Caki2 (cell line): Measurements from ENCODE around the gene DLGAP3. TPM values are rescaled to one million over a fixed set of nuclear protein-coding genes. Genes with fewer than 3 reads are reported as not detected.
"Not testable (repeated sequence)": the region's sequence is repeated elsewhere in the genome, so short reads cannot be mapped to it uniquely, and the experiment has no call there.

Source experiments
- DNase-seq: peaks from one replicate; pipeline ENCODE4 v3.0.0-alpha.2; 2015; ENCODE audit warnings: low read depth
- in situ Hi-C: cut with HindIII; loops from 2 replicates; pipeline ENCODE4 v1.10.0; 2016; ENCODE audit warnings: low sequenced_read_pairs, low pct_unique_long_range_greater_than_20kb, mixed read lengths
- total RNA-seq: library from RNA; depleted of rRNA; stranded (reverse); fragments of >200 nt; shearing (Covaris generic); gene quantifications from 2 replicates; pipeline ENCODE4 v1.2.3, GENCODE V29; 2014; ENCODE audit warnings: low replicate concordance; rRNA removed

DLGAP3 gene
- 0.34 TPM in 1 of 2 replicates, not detected in the other for total RNA-seq

GRCh38 chr1:34929497-34929852 is at the start of gene DLGAP3:
DLGAP3 (minus strand) TSS chr1:34929650; CDS start chr1:34905383, 24,267 bp downstream.
- in situ Hi-C loops: no loop called here
- DNase-seq: no peak

GRCh38 chr1:34978921-34979320 is 49.5 kb upstream of the DLGAP3 start:
- in situ Hi-C loops: no loop called here
- DNase-seq: no peak

GRCh38 chr1:34977858-34978257 is 48.4 kb upstream of the DLGAP3 start:
- DNase-seq: no peak
- in situ Hi-C loops: no loop called here

GRCh38 chr1:34977210-34977471 is 47.7 kb upstream of the DLGAP3 start:
- no peak for DNase-seq
- in situ Hi-C loops: no loop called here

GRCh38 chr1:34976384-34977209 is 47.1 kb upstream of the DLGAP3 start:
- in situ Hi-C loops: no loop called here
- DNase-seq: no peak

- DNase-seq: no peak
- in situ Hi-C loops: no loop called here
Measured at GRCh38 chr1:34975771-34976170, 46.3 kb upstream of the DLGAP3 start.

- in situ Hi-C loops: no loop called here
- no peak for DNase-seq
Measured at GRCh38 chr1:34975338-34975737, 45.9 kb upstream of the DLGAP3 start.

GRCh38 chr1:34974626-34975025 is 45.2 kb upstream of the DLGAP3 start:
- DNase-seq: no peak
- in situ Hi-C loops: no loop called here

- in situ Hi-C loops: no loop called here
- no peak for DNase-seq
Measured at GRCh38 chr1:34973326-34973725, 43.9 kb upstream of the DLGAP3 start.

- in situ Hi-C loops: no loop called here
- DNase-seq: no peak
Measured at GRCh38 chr1:34970829-34971228, 41.4 kb upstream of the DLGAP3 start.

GRCh38 chr1:34970220-34970735 is 40.8 kb upstream of the DLGAP3 start:
- DNase-seq: no peak
- in situ Hi-C loops: no loop called here

GRCh38 chr1:34968297-34968696 is 38.8 kb upstream of the DLGAP3 start:
- in situ Hi-C loops: not testable (repeated sequence)

GRCh38 chr1:34967672-34968071 is 38.2 kb upstream of the DLGAP3 start:
- DNase-seq, in situ Hi-C loops: not testable (repeated sequence)

More at GRCh38 chr1:34968297-34968696, 38.8 kb upstream of the DLGAP3 start:
- DNase-seq: not testable (repeated sequence)

- no peak for DNase-seq
- in situ Hi-C loops: no loop called here
Measured at GRCh38 chr1:34965597-34965996, 36.1 kb upstream of the DLGAP3 start.

GRCh38 chr1:34950428-34950827 is 21.0 kb upstream of the DLGAP3 start:
- in situ Hi-C loops: no loop called here
- DNase-seq: no peak

GRCh38 chr1:34948739-34949138 is 19.3 kb upstream of the DLGAP3 start:
- in situ Hi-C loops, DNase-seq: not testable (repeated sequence)

- in situ Hi-C loops, DNase-seq: not testable (repeated sequence)
Measured at GRCh38 chr1:34947641-34948314, 18.3 kb upstream of the DLGAP3 start.

- in situ Hi-C loops: no loop called here
Measured at GRCh38 chr1:34946211-34946610, 16.8 kb upstream of the DLGAP3 start.

GRCh38 chr1:34941798-34942197 is 12.3 kb upstream of the DLGAP3 start:
- DNase-seq, in situ Hi-C loops: not testable (repeated sequence)

More at GRCh38 chr1:34946211-34946610, 16.8 kb upstream of the DLGAP3 start:
- no peak for DNase-seq
